DMS53 (cell line): ENCODE measurements around the gene MRPS5.
A peak's percentile ranks its signal among the peaks of the same experiment; 100 is the strongest.
"Not testable (repeated sequence)": the region's sequence is repeated elsewhere in the genome, so short reads cannot be mapped to it uniquely, and the experiment has no call there.

Source experiments
- DNase-seq: peaks from one replicate; lab custom pipeline; 2025; lab: John Stamatoyannopoulos, UW

Gene MRPS5

GRCh38 chr2:95121407-95122196 is at the start of gene MRPS5:
Gene MRPS5 (minus strand): TSS chr2:95121808. CDS start chr2:95121791, 17 bp downstream.
- peak; percentile 92 for DNase-seq

- DNase-seq = no peak
Measured at GRCh38 chr2:95166065-95166763, 44.6 kb upstream of the MRPS5 start.

- DNase-seq = peak; percentile 99
Measured at GRCh38 chr2:95165371-95166064, 43.9 kb upstream of the MRPS5 start, which contains the start of gene ZNF2. Gene ZNF2 (plus strand): TSS chr2:95165809. CDS start chr2:95176227, 10,418 bp downstream.

- DNase-seq = no peak
Measured at GRCh38 chr2:95165030-95165370, 43.4 kb upstream of the MRPS5 start.

GRCh38 chr2:95159690-95160449 is 38.3 kb upstream of the MRPS5 start, which contains the start of gene ZNF514:
Gene ZNF514 (minus strand): TSS chr2:95159848. CDS start chr2:95153253, 6,595 bp downstream.
- peak; percentile 94 for DNase-seq

DNA sequence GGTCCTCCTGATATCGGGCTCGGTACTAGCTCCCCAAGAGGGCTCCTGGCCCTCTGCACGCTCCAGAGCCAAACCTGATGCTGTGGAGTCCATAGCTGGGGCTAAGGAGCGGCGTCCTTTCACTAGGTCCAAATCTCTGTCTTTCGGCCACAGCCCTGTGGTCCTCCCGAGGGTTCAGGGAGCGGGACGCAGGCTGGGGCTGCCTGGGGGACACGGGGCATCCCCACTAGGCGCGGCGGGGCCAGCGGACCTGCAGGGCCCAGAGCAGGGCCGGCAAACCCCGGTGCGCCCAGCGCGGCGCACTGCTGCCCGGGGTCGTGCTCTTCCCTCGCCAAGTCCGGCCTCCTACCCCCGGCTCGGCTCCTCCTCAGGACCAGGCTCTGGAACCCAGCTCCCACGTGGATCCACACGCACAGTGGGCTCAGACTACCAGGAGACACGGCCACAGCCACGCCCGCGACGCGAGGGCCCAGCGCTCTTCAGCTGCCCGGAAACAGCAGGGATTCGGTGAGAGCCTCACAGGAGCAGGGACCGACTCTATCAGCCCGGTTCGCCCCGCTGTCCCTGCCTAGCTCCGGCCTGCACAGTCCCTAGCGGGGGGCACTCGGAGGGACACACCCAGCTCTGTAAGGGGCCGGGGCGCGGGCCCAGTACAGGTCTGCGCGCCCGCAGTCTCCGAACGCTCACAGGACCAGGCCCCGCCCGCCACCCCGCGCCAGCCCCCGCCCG is 37.4 kb upstream of the MRPS5 start:
- DNase-seq = peak; percentile 78

DNA sequence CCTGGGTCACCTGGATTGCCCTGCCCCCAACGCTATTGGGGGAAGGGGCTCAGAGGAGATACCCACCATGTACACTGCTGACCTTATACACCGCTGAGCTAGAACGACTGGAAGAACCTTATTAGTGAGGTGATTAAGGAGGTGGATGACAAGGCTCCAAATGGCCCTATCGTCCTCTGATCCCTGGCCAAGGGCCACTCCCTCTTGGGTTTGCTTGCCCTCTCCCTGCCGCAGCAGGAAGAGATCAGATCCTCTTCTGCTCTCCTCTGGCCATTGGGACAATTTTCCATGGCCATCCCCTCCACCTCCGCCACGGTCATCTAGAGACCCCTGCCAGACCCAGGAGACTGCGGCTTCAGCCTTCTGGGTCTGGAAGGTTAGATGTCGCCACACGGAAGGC is 36.8 kb upstream of the MRPS5 start:
- DNase-seq = peak; percentile 31

DNA sequence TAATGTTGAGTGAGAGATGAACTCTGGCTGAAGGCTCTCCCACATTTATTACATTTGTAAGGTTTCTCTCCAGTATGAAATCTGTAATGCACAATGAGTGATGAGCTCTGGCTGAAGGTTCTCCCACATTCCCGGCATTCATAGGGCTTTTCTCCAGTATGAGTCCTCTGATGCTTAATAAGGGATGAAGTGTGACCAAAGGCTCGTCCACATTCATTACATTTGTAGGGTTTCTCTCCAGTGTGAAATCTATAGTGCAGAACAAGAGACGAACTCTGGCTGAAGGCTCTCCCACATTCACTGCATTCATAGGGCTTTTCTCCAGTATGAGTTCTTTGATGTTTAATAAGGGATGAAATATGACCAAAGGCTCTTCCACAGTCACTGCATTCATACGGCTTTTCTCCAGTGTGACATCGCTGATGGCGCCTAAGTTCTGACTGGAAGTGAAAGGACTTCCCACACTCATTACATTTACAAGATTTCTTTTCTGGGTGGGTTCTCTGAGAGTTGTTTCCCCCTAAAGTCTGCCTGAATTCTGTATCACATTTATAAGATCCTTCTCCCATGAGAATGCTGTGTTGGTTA is 27.9 kb upstream of the MRPS5 start:
- no peak for DNase-seq

GRCh38 chr2:95143838-95144237 is 22.2 kb upstream of the MRPS5 start:
- no peak for DNase-seq

GRCh38 chr2:95138702-95139101 is 17.1 kb upstream of the MRPS5 start:
- DNase-seq = no peak

DNA sequence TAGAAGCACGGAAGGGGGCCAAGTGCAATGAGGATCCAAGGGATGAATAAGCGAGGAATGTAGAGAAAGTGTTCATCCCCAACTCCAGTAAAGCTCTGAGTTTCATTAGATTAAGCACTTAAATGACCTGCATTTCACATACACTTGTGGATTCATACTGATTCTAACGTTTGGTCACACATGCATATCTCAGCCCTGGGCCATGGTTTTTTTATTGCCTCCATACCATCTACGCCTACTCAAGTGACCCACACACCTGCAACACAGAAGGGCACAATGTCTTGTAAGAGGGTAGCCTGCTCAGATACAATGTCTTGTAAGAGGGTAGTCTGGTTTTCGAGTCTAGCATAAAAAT is 566 bp upstream of the MRPS5 start:
- no peak for DNase-seq

DNA sequence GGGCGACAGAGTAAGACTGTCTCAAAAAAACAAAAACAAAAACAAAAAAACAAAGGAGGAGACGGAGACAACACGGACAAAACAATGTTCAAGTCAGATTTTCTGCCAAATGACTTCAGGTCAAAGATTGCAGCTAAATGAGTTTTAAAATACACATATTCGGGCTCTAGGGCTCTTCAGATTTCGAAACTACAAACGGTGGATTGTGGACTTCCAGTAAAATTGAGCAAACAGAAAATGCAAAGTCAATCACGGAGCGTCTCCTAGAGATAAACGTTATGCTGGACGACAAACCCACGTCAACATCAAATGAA is 558 bp downstream of the MRPS5 start:
- no peak for DNase-seq

GRCh38 chr2:95115418-95115817 is 6.2 kb downstream of the MRPS5 start:
- peak; percentile 92 for DNase-seq

- DNase-seq = no peak
Measured at GRCh38 chr2:95113464-95113863, 8.1 kb downstream of the MRPS5 start.

DNA sequence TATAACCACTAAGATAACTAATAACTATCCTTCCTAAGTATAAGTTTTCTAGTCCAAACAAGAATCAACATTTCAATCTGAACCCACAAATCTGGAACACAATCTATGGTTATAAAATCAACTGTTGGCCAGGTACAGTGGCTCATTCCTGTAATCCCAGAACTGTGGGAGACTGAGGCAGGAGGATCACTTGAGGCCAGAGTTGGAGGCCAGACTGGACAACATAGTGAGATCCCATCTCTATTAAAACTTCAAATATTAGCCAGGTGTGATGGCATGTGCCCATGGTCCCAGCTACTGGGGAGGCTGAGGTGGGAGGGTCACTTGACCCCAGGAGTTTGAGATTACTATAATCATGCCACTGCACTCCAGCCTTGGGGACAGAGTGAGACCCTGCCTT is 11.2 kb downstream of the MRPS5 start:
- DNase-seq = no peak

DNA sequence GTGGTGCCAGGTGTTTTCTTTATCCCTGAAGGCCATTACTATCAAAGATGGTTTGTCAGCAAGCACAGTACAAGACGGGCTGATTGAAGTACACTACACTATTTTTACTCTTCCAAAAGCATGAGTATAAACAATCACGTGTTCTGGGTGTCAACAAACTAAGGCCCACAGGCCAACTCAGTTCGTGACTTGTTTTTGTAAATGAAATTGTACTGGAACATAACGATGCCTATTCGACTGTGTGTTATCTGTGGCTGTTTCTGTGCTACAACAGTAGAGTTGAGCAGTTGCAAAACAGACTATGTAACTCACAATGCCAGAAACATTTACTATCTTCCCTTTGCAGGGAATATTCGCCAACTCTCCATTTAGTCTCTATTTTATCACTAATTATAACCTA is 12.3 kb downstream of the MRPS5 start:
- DNase-seq = no peak

- DNase-seq = no peak
Measured at GRCh38 chr2:95106081-95106480, 15.5 kb downstream of the MRPS5 start.

- no peak for DNase-seq
Measured at GRCh38 chr2:95104606-95105005, 17.0 kb downstream of the MRPS5 start.

- no peak for DNase-seq
Measured at GRCh38 chr2:95099910-95100309, 21.7 kb downstream of the MRPS5 start.

DNA sequence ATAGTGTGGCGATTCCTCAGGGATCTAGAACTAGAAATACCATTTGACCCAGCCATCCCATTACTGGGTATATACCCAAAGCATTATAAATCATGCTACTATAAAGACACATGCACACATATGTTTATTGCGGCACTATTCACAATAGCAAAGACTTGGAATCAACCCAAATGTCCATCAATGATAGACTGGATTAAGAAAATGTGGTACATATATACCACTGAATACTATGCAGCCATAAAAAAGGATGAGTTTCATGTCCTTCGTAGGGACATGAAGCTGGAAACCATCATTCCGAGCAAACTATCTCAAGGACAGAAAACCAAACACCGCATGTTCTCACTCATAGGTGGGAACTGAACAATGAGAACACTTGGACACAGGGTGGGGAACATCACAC is 23.3 kb downstream of the MRPS5 start:
- not testable (repeated sequence) for DNase-seq

- no peak for DNase-seq
Measured at GRCh38 chr2:95091885-95092555, 29.6 kb downstream of the MRPS5 start.
